Sciatic nerve (tissue), 2 donors: ENCODE measurements around the gene HELZ2. TPM values are rescaled to one million over a fixed set of nuclear protein-coding genes. Genes with fewer than 3 reads are reported as not detected.

ENCODE experiments used
- ATAC-seq: fragments of 200-7000 bp; cut with Tn5 transposase; one replicate; pipeline ENCODE4 v1.9.1; 2020; ENCODE audit warnings: mild to moderate bottlenecking, moderate library complexity
- DNase-seq: peaks from one replicate; pipeline ENCODE4 v3.0.0-alpha.2; 2020; ENCODE audit warnings: low spot score
- intact Hi-C: fragments of 100-400 bp; cut with DNase I; formaldehyde crosslinking; loops from one replicate; pipeline ENCODE4 v1.14.2; 2022
- total RNA-seq: library from RNA; stranded (reverse); fragmentation: NEBNext Ultra II Directional; extraction: Animal tissue kit (Norgen Biotek cat#: 25700); gene quantifications from one replicate; pipeline ENCODE4 v1.2.1, GENCODE V29; 2021
- donor health status: DM: no; HTN: no; CAD: no.
- donor health status: DM: no; HTN: no; CAD: no.

The HELZ2 gene
- total RNA-seq, 1 donor from 2014 or later, result 21.4 TPM

GRCh38 chr20:63555661-63556381 is 18.2 kb downstream of the HELZ2 start:
- ATAC-seq (no peak), DNase-seq (no peak)
- intact Hi-C loops, result no loop called here

DNA sequence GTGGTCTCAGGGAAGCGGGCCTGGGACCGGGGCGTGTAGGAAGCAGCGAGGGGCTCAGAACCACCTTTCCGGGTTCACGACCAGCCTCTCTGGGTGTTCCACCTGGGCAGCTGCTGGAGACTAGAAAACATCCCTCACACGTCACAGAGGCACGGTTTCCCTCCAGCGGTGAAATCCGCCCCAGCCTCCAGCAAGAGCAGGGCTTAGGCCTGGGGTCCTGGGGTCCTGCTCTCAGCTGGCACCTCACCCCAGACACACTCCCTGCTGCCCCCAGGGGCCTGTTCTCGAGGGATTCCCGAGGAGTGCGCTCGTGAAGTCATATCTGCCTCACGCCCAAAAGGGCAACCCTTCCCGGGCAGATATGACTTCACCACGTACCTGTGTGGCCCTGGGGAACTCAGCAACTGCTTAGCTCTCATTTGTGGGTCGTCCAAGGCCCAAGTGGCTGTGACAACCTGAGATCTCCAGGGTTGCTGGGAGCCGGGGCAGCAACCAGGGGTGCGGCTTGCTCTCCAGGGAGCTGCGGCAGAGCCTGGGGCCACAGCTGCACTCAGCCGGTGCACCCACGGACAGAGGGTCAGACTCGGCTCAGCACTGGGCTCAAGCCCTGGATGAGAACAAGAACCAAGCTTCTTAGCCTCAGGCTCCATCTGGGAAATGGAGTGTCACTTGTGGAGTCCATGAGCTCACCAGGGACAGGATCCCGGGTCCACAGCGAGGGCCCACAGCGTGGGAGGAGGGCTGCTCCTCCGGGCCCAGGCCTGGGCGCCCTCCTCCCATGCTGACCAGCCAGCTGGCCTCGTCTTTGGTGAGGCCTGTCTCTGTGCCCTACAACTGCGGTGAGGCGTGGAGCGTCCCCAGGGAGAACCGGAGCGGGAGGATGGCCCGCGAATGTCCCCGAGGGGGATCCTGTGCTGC is 19.4 kb downstream of the HELZ2 start:
- no peak for DNase-seq
- intact Hi-C loops, result no loop called here
- no peak for ATAC-seq

- peak; percentile 56 for ATAC-seq
- intact Hi-C loops, result no loop called here
- peak; percentile 79 for DNase-seq
These were observed 20.1 kb downstream of the HELZ2 start, which contains the start of gene FNDC11 for GRCh38 chr20:63553933-63554290. Gene FNDC11, plus strand, starts transcription at chr20:63554159. Its CDS starts 1,505 bp downstream, at chr20:63555664.

GRCh38 chr20:63553251-63553932 is 20.6 kb downstream of the HELZ2 start:
- ATAC-seq (peak; percentile 90), DNase-seq (peak; percentile 94)
- intact Hi-C loops, result no loop called here

DNA sequence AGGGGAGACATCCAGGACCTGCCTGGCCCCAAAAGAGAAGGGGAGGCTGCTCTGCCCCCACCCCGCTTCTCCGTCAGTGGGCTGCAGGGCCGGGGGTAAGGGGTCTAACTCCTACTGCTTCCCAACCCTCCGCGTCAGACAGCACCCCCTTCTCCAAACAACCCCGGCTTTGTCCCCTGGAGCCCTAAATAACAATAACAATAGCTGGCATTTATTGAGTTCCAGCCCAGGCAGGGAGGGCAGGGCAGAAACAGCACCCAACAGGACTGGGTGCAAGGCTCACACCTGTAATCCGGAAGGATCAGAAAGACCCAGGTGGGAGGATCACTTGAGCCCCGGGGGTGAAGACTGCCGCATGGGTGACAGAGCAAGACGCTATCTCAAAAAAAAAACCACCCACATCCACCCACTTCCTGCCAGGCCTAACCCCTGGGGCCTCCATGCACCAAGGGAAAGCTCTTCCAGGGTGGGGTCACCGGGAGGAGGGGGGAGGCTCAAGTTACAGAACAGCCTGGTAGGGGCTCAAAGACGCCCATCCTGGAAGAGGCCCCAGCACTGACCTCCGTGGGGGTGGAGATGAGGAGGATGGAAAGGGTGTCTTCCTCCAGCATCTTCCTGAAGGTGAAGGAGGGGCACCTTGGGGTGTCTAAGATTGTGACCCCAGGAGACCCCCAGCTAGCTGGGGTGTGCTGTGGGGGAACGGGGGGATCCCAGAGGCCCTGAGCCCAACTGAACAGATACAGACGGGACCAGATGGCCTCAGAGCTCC is 21.4 kb downstream of the HELZ2 start:
- no peak for DNase-seq
- intact Hi-C loops, result no loop called here
- ATAC-seq, result peak; percentile 2

DNA sequence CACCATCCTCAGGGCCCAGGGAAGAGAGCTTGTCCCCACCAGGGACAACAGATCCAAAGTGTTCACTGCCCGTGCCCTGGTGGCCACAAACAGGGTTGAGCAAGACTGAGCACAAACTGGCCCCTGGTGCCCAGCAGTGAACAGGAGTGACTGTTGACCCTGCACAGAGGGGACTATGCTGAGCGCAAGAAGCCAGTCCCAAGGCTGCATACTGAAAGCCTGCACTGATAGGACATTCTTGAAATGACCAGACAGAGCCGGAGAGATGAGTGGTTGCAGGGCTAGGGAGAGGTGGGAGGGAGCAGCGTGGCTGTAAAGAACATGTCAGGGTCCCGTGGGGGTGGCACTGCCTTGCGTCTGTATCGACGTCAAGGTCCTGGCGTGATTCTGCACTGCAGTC is 23.0 kb downstream of the HELZ2 start:
- intact Hi-C loops, result no loop called here
- no peak for ATAC-seq
- DNase-seq, result no peak

GRCh38 chr20:63549679-63550282 is 24.3 kb downstream of the HELZ2 start:
- no peak for DNase-seq
- intact Hi-C loops, result no loop called here
- no peak for ATAC-seq

GRCh38 chr20:63549019-63549418 is 25.0 kb downstream of the HELZ2 start:
- no peak for DNase-seq
- intact Hi-C loops, result no loop called here
- no peak for ATAC-seq

DNA sequence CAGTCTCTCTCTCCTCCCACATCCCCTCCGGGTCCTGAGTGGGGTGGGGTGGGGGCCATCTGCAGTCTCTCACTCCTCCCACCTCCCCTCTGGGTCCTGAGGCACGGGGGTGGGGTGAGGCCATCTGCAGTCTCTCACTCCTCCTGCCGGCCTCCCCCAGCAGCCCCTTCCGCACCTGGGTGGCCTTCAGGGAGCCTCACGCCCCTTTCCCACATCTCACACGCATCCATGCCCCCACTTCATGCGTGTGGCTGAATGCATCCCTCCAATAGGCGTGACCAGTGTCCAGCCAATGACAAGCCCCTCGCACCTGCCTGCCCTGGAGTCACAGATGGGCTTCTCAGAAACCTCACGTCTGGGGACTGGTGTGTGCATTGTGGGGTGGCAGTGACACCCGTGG is 25.5 kb downstream of the HELZ2 start:
- DNase-seq (no peak), ATAC-seq (no peak)
- intact Hi-C loops, result no loop called here

- ATAC-seq (no peak), DNase-seq (no peak)
- intact Hi-C loops, result no loop called here
These were observed 26.1 kb downstream of the HELZ2 start, which contains the start of gene SRMS for GRCh38 chr20:63547725-63548480. Gene SRMS, minus strand, starts transcription at chr20:63547749. Its CDS starts 286 bp downstream, at chr20:63547463.

GRCh38 chr20:63546956-63547724 is 26.9 kb downstream of the HELZ2 start:
- DNase-seq (no peak), ATAC-seq (no peak)
- intact Hi-C loops, result no loop called here

DNA sequence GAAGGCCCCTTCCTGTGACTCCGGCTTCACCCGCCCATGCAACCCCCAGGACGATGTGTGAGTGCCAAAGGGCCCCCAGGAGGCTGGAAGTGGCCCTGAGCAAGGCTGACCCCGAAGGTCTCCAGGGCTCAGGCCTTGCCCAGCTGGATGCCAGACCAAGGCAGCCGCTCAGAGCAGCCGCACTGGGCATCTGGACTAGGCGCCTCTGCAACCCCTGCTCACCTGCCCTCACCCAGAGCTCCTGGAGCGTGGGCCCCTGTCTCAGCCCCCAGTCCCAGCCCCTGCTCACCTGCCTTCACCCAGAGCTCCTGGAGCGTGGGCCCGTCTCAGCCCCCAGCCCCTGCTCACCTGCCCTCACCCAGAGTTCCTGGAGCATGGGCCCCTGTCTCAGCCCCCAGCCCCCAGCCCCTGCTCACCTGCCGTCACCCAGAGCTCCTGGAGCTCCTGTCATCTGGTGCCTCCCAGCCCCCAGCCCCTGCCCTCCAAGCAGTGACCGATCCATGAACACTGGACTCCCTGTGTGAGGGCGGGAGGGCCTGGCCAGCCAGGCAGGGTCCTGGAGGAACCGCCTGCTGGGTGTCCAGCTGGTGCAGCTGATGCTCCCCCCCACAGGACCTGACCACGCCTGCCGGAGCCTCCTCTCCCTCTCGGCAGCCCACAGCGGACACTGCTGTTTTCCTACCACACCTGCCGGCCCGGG is 27.6 kb downstream of the HELZ2 start:
- DNase-seq (no peak), ATAC-seq (no peak)
- intact Hi-C loops, result no loop called here

GRCh38 chr20:63545814-63546213 is 28.2 kb downstream of the HELZ2 start:
- intact Hi-C loops, result no loop called here
- no peak for ATAC-seq
- no peak for DNase-seq

DNA sequence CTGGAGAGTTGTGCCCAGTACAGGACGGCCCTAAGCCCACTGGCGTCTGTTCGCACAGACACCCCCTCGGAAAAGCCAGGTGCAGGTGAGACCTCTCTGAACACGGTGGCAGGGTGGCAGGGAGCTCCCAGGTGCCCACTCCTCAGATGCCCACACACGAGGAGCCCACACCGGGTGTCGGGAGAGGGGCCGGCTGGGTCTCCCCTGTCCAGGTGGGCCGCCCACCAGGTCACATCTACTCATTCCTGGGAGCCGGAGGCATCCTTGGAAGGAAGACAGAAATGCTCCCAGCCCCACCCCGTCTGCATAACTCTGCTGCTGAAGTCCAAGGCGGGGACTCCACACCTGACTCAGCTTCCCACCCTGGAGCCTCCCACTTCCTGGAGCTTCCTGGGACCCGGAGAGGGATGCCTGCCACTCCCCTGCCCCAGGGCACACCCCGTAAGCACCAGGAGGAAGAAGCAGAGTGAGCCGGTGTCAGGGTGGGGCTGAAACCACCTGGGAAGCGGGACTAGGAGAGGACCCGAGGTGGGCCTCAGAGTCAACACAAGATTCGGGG is 29.0 kb downstream of the HELZ2 start:
- ATAC-seq, result no peak
- DNase-seq, result no peak
- intact Hi-C loops, result no loop called here

GRCh38 chr20:63544241-63544957 is 29.6 kb downstream of the HELZ2 start:
- ATAC-seq (no peak), DNase-seq (no peak)
- intact Hi-C loops, result no loop called here

DNA sequence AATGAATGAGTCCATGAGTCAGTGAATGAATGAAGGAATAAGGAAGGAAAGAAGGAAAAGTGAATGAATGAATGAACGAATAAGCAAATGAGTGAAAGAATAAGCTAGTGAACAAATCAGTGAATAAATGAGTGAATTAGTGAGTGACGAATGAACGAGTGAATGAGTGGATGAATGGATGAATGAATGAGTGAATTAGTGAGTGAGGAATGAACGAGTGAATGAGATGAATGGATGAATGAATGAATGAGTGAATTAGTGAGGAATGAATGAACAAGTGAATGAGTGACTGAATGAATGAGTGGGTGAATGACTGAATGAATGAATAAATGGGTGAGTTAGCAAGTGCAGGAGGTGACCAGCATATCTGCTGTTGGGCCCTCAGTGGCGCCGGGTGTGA is 30.3 kb downstream of the HELZ2 start:
- DNase-seq (no peak), ATAC-seq (no peak)
- intact Hi-C loops, result no loop called here
